ENCODE measurements around the gene SDHB. TPM values are rescaled to one million over a fixed set of nuclear protein-coding genes. Genes with fewer than 3 reads are reported as not detected.

SDHB gene
- 101 and 102 TPM in 2 replicates for total RNA-seq

DNA sequence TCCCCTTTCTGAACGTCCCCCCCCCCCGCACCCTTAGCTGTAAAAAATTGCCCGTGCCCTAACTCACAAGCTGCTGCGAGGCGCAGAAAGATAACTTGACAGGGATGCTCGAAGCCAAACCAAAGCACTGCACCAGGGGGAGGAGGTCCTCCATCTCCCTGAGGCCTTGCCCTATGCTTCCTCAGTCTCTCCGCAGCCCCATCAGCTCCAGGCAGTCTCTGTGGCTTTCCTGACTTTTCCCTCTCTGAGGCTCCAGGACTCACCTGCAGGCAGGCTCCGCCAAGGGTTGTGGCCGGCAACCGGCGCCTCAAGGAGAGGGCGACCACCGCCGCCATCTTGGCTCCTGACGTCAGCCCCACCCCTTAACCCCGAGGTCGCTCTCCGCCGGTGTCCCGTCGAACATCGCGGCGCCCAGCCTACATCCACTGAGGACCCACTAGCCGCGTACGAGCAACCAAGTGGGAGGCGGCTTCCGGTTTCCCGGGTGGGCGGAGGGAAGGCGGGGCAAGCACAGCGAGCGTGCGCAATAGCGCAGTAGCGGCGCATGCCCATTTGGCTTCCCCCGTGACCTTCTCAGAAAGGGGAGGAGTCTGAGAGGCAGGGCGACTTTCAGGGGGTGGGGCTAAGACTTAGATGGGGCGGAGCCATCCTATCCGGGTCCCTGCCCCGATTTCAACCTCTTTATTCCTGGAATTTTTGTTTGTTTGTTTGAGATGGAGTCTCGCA is at the start of gene SDHB:
Gene SDHB (minus strand): TSS at position 348 of the 726 bp plus-strand sequence. CDS start 13 bp downstream, at position 335.
- peak; percentile 87 for DNase-seq (ENCODE audit: extremely low read depth, low read depth, low spot score)

DNA sequence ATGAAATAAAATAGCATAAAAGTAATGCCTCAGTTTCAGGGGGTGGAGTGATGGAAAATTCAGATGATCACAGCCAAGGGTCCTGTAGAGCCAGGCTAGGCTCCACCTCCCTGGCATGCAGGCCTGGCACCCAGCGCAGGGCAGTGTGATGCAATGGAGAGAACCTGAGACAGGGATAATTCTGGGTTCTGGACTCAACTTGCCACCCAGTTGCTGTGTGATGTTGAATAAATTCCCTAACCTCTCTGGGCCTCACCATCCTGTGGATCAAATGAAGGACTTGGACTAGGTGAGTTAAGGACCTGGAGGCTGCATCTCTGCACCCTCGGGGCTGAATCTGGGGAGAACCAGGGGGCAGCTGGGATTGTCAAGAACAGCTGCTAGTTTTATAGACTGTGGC is 48.4 kb upstream of the SDHB start:
- DNase-seq (ENCODE audit: extremely low read depth, low read depth, low spot score): no peak

DNA sequence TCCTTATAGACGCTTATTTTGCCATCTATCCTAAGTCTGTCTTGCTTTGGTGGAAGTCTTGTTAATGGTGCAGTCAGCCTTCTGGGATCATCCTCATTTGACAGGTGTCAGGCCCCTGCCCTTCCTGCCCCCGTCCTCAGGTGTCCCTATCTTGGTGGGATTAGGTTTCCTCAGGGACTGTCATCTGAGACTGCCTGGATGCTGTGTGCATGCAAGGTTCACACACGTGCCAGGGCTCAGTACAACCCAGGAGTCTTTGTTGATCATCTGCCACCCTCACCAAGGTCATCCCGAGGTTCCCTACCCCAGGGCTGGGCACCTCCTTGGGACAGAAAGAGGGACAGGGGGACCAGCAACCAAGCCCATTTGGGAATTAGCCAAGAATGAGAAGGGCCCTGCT is 47.4 kb upstream of the SDHB start:
- no peak for DNase-seq (ENCODE audit: extremely low read depth, low read depth, low spot score)

DNA sequence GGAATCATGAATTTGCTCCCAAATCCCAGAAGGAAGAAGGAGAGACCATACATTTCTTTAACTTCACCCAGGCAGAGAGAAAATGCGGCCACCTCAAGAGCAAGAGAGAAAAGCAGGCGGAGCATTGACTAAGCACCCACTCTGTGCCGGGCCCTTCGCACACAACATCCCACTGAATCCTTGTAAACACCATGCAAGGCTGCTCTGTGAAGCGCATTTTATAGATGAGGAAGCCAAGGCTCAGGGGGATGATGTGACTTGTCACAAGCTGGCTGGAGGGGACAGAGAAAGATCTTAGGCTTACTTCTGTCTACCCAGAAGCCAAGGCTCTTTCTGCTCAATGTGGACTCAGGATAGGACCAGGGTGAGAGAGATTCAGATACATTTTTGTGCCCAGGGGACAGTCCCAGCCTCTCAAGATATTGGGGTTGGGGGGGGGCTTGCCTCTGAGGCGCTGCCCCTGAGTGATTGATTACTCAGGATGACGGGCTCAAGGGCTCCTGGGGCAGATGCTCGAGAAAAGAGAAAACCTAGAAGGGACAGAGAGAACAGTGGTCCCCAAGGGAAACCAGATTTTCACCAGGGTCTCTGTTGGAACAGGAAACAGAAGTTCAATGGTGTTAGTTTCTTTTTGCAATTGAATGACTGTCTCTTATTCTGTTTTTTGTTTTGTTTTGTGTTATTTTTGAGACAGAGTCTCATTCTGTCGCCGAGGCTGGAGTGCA is 45.9 kb upstream of the SDHB start:
- no peak for DNase-seq (ENCODE audit: extremely low read depth, low read depth, low spot score)

DNA sequence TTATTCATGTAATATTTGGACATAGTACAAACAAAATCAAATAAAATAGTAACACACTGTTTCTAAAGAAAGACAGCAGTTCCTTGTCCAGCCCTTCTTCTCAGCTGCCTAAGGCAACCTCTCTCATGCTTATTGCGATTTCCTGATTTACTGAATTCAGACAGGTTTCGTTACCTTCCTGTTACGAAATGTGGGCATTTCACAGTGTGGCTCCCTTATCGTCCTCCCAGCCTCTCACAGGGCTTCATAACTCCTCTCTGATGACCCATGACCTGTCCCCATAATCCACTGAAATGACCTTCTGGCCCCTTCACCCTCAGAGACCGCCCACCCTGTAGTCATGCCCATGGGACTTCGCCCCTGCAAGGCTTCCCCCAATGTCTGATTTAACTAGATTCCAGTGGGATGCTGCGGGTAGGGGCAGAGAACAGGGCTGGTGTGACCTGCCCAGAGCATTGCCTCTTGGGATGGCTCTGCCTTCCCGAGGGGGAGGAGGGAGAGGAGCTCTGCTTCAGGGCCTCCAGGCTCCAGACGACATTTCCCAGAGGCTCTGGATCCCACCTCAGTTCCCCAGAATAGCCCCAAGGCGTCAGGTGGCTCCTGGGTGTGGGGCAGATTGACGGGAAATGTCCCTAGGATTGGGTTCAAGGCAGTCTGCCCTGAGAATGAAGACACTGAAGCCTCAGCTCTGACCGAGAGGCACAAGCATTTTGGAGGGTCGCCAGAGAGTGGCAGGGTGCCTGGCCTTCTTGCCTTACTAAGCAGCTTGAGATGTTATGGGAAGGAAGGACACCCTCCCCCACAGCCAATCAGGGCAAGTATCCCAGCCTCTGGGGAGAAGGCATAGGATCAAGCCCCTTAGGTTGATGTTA is 44.9 kb upstream of the SDHB start:
- DNase-seq (ENCODE audit: extremely low read depth, low read depth, low spot score): no peak

DNA sequence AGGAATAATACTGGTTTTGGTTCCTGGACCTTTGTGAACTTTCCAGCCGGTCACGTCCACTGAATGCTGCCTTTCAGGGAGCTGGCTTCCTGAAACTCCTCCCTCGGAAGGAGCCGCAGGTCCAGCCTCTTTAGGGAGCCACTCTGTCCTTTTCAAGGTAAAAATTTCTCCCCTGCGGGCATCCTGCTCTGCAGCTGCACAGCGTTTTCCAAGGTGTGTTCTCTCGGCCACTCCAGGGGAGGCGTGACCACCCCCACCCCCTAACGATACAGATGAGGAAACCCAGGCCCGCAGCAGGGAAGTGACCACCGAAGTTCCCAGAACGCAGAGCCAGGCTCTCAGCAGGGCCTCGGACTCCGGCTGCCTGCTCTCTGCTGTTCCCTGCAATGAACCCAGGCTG is 44.0 kb upstream of the SDHB start:
- DNase-seq (ENCODE audit: extremely low read depth, low read depth, low spot score): no peak

DNA sequence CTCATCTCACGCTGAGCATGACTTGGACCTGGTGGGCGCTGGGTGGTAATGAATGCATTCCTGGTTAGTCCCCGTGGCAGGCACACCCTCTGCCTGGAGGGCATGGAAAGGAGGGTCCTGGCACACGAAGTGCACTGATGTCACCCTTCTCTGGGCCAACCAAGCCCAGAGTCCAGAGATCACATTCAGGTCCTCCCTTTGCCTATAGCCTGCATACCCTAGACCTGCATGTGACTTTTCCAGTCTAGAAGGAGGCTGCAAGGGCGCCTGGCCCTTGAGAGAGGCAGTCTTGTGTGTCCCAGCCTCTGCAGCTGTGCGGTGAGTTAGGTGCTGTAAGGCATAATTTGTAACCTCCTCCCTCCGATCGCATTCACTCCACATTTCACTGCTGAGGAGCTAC is 43.3 kb upstream of the SDHB start:
- no peak for DNase-seq (ENCODE audit: extremely low read depth, low read depth, low spot score)

DNA sequence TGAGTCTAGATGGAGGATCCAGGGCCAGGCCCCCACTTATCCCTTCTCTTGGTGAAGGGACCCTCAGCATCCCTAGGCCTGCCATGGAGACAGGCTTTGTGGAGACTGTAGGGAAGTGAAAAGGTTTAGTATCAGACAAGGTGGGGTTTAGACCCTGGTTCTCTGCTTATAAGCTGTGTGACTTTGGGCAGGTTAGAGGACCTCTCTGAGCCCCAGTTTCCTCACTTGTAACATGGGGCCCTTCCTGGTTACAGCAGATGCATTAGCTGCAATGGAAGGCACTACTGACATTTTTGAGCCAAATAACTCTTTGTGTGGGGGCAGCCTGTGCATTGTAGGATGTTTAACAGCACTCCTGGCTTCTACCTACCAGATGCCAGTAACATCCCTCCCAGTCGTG is 42.8 kb upstream of the SDHB start:
- DNase-seq (ENCODE audit: extremely low read depth, low read depth, low spot score): no peak

DNA sequence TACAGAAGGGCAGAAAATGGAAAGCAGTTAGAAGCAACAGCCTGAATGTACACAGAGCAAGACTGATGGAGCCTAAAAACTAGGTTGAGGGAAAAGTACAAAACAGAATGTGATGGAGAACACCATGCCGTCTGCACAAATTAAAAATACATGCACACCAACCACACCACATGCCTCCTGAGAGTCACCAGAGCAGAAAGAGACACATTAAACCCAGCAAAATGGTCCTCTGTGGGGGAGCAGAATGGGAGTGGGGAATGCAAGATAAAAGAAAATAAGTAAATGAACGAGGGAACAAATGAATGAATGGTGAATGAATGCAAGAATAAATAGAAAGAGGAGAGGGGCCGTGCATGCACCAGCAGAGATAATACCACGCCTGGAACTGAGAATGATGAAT is 41.3 kb upstream of the SDHB start:
- no peak for DNase-seq (ENCODE audit: extremely low read depth, low read depth, low spot score)

DNA sequence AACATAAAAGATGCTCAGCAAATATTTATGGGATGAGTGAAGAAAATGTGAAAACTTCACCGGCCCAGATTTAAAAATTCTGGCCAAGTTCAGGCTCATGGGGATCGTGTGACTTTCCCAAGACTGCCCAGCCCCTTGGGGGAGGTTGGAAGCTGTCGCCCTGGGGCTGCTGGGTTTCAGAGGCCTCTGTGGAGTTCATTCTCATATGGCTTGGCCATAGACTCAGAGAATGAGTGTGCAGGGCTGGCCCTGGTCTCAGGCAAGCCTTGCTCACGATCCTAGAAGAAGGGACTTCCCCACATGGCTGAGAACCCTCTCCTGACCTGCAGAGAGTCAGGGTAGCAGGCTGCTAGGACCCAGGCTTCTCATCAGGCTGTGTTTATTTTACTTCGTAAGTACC is 40.8 kb upstream of the SDHB start:
- no peak for DNase-seq (ENCODE audit: extremely low read depth, low read depth, low spot score)

DNA sequence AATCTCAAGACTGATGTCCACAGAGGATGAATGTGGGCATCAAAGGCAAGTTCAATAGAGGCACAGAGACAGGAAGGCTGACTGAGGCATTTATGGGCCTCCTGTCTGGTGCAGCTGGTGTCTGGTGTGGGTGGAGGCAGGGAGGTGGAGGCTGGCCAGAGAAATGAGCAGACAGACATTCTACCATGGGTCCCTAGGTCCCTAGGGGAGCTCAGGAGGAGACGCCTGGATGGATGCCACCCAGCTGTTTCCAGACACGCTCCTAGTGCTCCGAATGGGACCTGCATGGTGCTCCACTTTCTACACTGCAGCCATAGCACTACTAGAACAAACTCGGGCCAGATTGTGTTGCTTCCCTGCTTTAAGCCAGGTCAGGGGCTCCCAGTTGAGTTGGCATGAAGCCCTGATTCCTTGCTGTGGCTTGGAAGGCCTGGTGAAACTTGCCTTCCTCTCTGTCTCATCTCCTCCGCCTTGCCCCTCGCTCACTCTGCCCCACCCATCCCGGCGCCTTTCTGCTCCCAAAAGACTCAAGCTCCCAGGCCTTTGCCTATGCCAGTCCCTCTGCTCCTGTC is 40.1 kb upstream of the SDHB start:
- DNase-seq (ENCODE audit: extremely low read depth, low read depth, low spot score): no peak

DNA sequence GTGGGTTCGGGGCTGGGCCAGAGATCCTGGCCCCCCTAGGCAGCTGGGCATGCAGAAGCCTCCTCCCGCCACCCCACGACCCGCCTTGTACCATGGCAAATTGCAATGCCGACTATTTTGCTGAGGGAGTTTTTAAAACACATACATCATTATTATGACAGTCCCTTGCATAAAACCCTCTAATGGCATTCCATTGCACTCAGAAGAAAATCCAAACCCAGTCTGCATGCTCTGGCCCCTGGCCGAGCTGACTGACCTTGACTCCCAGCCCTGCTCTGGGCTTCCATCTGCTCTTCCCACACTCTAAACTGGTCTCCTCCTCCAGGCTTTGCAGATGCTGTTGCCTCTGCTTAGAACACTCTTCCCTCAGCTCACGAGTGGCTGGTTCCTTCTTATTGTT is 37.4 kb upstream of the SDHB start:
- no peak for DNase-seq (ENCODE audit: extremely low read depth, low read depth, low spot score)

DNA sequence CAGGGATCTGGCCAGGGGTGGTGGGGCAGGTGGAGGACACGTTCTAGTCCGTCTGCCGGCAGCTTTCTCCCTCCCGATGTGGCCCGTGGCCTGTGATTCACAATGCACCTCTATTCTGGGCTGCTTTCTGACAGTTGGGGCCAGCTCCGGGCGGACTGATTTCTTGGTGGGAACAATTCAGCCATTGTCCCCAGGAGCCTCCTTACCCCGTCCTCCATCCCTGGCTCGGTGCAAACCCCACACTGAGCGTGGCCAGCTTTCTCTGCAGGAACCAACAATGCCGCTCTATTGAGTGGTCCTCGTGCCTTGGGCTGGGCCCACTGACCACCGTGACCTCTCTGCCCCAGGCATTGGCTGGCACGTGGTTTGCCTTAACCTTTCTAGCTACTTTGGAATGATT is 35.7 kb upstream of the SDHB start:
- no peak for DNase-seq (ENCODE audit: extremely low read depth, low read depth, low spot score)

DNA sequence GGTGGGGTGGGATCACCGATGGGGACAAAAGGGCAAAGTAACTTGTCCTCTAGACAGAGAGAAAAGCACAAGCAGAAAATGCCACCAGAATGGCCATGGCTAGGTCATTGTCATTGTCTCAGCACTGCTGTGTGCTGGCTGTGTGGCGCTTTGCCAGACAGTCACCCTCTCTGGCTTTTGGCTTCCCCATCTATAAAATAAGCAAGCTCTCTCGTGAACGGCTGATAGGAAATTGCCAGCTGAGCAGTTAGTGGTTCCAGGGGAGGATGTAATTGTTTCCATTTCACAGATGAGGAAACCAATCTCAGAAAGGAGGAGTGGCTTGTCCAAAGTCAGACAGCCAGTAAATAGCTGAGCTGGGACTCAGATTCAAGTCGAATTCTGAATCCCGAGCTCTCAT is 32.9 kb upstream of the SDHB start:
- DNase-seq (ENCODE audit: extremely low read depth, low read depth, low spot score): no peak

DNA sequence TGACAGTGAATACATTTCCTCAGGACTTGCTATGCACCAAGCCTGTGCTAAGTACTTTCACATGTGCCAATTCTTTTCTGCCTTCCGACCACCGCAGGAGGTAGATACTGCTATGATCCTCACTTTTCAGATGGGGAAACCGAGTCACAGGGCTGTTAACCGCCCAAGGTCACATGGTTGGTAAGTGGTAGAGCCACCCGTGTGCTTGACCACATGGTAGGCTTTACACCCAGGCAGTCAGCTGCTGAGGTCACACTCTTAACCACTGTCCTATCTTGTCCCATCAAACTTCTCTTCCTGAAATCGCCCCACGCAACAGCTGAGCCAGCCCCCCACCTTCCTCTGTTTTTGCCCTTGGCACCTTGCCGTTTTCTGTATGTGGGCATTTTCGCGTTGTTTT is 31.0 kb upstream of the SDHB start:
- DNase-seq (ENCODE audit: extremely low read depth, low read depth, low spot score): no peak

DNA sequence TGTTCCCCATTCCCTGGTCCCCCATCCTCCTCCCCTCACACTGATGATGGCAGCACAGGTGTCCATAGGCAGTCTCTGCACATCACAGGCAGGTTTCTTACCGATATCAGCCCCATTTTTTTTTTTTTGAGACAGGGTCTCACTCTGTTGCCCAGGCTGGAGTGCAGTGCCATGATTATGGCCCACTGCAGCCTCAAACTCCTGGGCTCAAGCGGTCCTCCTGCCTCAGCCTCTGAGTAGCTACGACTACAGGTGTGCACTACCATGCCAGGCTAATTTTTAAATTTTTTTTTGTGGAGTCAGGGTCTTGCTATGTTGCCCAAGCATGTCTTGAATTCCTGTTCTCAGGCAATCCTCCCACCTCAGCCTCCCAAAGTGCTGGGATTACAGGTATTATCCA is 28.9 kb upstream of the SDHB start:
- no peak for DNase-seq (ENCODE audit: extremely low read depth, low read depth, low spot score)

DNA sequence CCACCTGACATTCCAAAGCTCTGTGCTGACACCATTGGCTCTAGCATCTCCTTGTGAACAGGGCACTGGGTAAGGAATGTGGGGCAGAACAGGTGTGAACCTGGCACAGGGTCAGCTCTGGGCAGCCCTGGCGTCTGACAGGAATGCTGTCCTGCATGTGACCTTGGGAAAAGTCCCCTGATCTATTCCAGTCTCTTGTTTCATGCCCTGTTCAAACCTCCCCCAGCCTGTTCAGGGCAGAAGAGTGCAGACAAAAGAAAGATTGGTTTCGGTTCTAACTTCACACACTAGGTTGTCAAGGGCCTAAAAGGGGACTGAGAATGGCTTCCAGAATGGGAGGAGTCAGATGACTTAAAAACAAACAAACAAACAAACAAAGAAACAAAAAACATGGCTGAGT is 27.6 kb upstream of the SDHB start:
- no peak for DNase-seq (ENCODE audit: extremely low read depth, low read depth, low spot score)

DNA sequence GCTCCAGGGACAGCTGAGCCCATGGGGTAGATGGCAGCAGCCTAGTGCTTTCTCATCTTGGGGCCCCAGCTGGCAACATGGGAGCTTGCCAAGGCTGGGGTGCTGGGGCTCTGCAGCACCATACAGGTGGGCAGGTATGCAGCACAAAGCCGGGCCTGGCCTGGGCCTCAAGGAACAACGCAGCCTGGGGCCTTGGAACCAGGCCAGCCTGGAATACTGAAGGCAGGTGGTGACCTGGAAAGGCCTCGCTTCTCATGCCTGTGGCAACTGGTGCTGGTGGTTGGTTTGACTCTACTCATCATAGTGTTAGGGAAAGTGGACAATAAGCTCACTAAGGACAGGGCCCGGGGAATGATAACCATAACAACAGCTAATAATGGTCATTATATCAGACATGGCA is 27.0 kb upstream of the SDHB start:
- no peak for DNase-seq (ENCODE audit: extremely low read depth, low read depth, low spot score)

DNA sequence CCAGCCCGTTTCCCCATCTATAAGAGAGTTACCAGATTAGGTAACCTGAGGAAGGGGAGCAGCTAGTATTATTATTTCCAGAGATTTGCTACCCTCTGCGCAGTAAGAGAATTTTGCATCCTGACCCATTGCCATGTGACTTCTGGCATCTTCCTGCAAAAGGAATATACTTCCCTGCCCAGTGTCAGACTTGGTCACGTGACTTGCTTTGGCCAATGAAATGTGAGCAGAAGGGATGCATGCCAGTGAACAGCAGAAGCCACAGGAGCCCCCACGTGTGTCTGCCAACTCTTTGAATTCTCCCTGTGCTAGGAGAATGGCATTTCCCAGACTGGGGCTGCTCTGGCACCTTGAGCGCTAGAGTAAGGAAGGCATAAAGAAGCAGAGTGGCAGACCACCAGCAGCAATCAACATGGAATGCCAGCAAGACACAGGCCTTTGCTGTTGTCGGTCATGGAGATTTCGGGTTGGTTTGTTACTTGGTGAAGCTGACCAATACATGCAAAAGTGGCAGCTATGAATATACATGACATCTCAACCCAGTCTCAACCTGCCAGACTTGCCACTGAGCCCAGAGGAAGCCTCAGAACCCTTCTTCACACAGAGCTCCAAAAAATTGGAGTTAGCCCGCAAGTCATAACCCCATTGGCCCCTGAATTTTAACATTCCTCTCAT is 26.4 kb upstream of the SDHB start:
- DNase-seq (ENCODE audit: extremely low read depth, low read depth, low spot score): no peak

DNA sequence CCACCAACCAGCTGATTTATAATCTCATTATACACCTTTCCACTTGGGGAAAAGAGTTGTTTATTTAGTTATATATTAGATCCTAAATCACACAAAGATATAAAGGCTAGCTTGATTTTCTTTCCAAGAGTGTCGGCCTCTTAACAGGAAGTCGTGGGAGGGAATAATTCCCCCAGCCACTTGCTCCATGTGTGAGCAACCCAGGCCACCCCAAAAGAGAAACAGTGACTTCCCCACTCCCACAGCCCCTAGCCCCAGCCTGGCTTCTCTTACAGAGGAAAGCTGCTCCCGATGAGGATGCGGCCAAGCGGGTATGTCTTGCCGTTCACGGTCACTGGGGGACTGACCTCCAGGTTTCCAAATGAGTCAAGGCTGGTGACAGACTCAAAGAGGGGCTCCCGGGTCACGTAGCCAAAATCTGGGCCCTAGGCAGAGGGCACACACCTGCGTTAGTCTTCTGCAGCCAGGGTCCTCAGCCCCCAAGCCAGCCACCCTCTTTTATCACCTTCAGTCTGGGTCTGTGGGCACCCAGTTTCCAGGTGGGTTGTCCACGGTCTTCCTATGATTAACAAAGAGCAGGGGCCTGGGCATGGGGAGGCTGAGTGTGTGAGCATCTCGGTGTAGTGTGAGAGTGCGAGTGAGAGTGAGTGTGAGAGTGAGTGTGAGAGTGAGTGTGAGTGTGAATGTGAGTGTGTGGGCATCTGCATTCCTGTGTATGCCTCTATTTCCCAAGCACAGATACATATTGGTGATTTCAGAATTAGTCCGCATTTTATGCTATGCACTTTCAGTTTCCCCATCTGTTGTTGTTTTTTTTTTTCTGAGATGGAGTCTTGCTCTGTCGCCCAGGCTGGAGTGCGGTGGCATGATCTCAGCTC is 25.4 kb upstream of the SDHB start:
- DNase-seq (ENCODE audit: extremely low read depth, low read depth, low spot score): no peak

Data from glomerular endothelial cell (primary cell).